ENCODE measurements around the gene FUCA1.

The FUCA1 gene

GRCh38 chr1:23800400-23801337, 67.4 kb downstream of the FUCA1 start, which contains the start of gene GALE:
GALE (minus strand) TSS chr1:23800754; CDS start chr1:23799007, 1,747 bp downstream.
- DNase-seq = peak; percentile 95 to 99 (median 96)

GRCh38 chr1:23799570-23800399, 68.3 kb downstream of the FUCA1 start:
- peak in 1 of 5 donors; percentile 15 for DNase-seq

DNA sequence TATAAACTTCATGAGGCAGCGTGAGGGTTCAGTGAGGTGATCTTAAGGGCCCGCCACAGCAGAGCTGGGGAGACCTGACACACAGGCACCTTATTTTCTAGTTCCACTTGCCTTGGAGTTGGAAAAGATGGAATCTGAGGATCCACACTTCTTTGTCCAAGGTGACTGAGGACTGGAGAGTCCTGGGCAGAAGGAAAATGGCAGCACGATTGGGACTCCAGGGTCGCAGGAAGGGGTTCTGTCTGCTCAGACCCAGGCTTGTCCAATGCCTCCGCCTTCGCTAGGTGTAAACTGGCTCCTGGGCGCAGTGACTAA, 68.9 kb downstream of the FUCA1 start:
- no peak for DNase-seq

DNA sequence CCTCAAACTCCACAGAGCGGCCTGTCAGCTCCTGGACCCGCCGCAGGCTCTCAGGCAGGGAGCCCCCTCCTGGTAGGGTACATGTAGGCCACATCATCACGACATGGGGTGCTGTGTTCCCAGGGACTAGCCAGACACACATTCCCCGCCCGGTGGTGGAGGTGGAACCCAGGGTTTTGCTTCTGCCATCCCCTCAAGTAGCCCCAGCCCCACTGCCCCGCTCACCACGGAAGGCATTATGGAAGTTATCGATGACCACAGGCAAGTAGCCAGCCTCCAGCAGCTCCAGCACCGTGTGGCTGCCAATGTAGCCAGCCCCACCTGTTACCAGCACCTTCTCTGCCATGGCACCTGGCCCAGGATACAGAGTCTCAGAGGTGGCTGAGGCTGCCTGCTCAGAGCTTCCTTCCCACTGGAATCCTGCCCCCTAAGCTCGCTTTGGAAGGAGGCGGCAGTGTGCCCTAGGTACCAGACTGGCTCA, 69.4 kb downstream of the FUCA1 start:
- DNase-seq = no peak

DNA sequence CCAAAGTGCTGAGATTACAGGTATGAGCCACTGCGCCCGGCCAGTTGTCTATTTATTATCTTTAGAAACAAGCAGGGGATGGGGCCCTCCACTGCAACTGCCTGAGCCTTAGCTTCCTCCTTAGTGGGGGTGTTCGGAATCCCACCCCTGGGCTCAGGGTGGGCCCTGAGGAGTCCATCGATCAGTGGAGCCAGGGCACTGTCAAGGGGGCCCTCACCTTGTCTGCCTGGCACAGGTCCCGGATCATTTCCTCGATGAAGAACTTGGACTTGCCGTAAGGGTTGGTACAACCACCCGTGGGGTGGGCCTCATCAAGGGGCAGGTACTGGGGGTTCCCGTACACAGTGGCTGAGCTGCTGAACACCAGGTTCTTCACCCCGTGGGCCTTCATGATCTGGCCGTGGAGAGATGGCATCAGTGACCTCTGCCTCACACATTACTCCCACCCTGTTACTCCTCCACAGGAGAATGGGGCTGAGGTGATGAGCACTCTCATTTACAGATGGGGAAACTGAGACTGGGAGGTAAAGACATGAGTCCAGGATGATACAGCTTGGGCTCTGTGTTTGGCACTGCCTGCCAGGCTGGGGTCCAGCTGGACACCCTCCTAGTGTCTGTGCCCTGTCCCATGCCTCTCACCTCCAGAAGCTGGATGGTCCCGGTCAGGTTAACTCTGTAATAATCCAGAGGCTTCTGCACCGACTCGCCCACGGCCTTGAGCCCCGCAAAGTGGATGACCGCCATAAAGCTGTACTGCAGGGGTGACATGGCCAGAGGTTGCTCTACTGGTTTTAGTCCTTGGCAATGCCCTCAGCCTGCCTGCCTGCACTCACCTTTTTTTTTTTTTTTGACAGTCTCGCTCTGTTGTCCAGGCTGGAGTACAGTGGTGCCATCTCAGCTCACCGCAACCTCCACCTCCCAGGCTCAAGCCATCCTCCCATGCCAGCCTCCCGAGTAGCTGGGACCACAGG, 70.3 kb downstream of the FUCA1 start:
- DNase-seq = no peak

GRCh38 chr1:23796466-23797271, 71.4 kb downstream of the FUCA1 start:
- DNase-seq = no peak

GRCh38 chr1:23795676-23796465, 72.2 kb downstream of the FUCA1 start:
- DNase-seq = no peak

Measured in T-helper 1 cell (primary cell).